SHP77 treated with DMSO at 0.1 percent for 48 hours (cell line): ENCODE data around the gene MIA.
"Not testable (repeated sequence)": the region's sequence is repeated elsewhere in the genome, so short reads cannot be mapped to it uniquely, and the experiment has no call there.

Experiments
- DNase-seq: peaks from one replicate; lab custom pipeline; 2025; lab: John Stamatoyannopoulos, UW

Gene MIA

GRCh38 chr19:40822704-40823553 is 47.6 kb downstream of the MIA start:
- not testable (repeated sequence) for DNase-seq

GRCh38 chr19:40824916-40825315 is 49.6 kb downstream of the MIA start:
- not testable (repeated sequence) for DNase-seq

GRCh38 chr19:40825460-40826095 is 50.3 kb downstream of the MIA start:
- not testable (repeated sequence) for DNase-seq

GRCh38 chr19:40826312-40826698 is 51.0 kb downstream of the MIA start:
- DNase-seq, result not testable (repeated sequence)

GRCh38 chr19:40826699-40827385 is 51.5 kb downstream of the MIA start:
- not testable (repeated sequence) for DNase-seq
